ENCODE data around the gene PI3.
A peak's percentile ranks its signal among the peaks of the same experiment; 100 is the strongest.
"Not testable (repeated sequence)": the region's sequence is repeated elsewhere in the genome, so short reads cannot be mapped to it uniquely, and the experiment has no call there.

PI3 gene, protein sequence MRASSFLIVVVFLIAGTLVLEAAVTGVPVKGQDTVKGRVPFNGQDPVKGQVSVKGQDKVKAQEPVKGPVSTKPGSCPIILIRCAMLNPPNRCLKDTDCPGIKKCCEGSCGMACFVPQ

DNA sequence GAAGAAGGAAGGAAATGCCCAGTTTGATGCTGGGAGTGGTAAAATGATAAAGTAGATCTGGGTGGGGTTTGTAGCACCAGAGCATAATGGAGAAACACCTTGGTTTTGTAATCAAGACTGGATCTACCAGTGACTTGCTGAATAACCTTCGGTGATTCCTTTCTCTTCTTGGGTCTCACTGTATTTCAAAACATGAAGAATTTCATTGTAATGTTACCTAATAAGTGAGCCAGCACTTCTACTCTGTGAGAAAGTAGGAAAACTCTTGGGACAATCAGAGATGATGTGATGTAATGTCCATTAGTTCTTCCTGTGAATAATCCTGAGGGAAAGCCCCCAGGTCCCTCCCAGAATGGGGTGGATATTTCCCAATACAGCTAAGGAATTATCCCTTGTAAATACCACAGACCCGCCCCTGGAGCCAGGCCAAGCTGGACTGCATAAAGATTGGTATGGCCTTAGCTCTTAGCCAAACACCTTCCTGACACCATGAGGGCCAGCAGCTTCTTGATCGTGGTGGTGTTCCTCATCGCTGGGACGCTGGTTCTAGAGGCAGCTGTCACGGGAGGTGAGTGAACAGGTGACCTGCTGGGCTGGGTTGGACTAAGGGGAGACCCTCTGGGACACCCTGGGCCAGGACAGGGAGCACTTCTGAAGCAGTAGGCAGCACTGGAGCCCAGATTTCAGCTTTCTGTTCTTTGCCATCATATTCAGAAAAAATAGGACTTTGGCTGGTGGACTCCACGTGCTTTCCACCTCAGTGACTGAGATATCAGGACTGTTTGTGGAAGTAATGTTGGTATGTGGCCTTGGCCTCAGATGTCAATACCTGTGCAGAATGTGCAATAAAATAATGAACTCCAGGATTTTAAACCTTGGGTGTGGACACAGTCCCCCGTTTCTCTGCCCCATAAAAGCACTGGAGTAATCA, at the start of gene PI3:
Gene PI3, plus strand, starts transcription at position 469 of the 931 bp plus-strand sequence. Its CDS starts 21 bp downstream, at position 490.
- no peak for DNase-seq

DNA sequence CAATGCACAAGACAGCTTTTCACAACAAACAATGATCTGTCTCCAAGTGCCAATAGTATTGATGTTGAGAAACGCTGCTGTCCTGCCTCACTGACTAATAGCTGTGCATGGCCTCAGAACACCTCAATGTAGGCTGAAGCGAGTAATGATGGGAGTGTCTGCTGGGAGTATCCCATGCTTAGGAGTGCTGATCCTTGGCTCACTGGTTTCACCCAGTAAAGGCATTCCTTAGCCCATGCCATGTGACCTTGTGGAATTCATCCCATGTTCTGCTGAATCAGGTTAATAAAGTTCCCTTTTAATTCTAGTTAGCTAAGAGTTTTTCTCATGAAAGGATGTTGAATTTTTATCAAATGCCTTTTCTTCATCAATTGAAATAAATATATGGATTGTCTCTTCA, 46.6 kb upstream of the PI3 start:
- no peak for DNase-seq

DNA sequence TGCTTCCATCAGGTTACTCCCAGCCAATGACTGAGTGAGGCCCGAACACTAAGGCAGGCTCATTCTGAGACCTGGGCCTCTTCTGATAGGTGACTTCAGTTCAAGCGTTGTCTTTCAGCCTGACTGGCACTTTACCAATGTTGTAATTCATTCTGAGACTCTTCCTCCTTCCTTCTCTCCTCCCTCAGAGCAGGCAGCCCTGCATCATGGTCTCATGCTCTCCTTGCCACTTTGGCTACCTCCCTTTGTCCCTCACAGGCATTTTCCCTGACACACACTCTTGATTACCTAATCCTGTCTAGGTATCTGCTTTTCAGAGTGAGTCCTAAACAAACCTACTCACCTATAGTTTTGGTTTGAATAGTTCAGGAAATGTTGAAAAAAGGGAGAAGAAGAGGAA, 37.8 kb upstream of the PI3 start:
- DNase-seq = no peak

DNA sequence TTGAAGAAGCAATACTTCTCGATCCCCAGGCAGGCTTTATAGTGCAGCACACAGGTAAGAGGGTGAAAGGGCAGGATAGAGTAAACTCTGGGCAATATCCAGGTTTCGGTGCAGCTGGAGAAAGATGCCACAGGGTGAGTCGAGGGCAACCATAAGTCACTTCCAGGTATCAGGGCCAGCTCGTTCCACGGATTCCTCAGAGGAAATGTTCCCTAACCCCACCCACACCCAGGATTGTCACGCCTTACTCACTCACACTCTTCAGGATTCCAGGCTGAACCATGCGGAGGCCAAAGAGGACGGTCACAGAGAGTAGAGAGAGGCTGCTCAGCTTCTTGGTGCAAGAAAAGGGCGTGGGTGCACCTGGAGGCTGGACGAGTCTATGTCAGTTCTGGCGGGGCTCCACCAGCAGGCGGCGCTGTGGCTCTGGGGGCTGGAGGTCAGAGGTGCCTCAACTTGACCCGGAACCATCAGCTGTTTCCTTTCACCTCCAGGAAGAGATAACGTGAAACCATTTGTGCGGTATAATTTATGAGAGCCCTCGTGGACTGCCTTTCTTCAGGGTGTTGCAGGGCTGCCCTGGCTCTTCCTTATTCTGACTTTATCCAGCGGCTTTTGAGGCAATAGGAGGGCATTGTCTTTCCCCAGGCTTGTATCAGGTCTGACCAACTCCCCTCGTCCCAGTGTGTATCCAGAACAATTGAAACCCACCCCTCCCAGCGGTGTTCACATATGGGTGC, 36.0 kb upstream of the PI3 start:
- DNase-seq = peak; percentile 16

DNA sequence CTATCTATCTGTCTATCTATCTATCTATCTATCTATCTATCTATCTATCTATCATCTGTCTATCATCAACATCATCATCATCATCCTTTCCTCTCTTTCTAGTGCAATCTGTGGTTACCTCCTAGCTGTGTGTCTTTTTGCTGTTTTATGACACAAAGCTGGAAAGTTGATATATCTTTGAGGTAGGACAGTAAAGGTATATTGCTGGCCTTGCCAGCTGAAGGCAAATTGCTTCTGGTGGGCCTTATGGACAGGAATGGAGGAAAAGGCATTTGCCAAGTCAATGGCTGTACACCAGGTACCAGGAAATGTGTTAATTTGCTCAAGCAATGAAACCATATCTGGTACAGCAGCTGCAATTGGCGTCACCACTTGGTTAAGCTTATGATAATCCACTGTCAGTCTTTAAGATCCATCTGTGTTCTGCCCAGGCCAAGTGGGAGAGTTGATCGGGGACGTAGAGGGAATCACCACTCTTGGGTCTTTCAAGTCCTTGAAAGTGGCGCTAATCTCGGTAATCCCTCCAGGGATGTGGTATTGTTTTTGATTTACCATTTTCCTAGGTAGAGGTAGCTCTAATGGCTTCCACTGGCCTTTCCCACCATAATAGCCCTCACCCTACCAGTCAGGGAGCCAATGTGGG, 34.8 kb upstream of the PI3 start:
- DNase-seq = not testable (repeated sequence)

DNA sequence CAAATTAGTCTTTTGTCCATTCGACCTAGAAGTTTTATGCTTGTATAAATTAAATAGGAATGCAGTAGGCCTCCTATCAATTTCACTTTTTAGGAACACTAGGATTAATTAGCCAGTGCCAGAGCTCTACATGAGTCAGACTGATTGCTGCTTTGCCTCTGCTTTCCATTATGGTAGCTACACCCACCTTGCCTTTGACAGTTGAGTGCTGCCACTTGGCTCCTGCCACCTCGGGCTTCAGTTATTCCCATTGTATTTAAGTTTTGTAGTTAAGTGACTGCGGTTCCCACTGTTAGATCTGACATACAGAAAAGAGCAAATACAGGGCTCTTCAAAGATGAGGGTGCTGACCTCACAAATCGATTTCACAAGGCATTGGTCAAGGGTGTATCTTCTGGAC, 33.9 kb upstream of the PI3 start:
- DNase-seq = no peak

DNA sequence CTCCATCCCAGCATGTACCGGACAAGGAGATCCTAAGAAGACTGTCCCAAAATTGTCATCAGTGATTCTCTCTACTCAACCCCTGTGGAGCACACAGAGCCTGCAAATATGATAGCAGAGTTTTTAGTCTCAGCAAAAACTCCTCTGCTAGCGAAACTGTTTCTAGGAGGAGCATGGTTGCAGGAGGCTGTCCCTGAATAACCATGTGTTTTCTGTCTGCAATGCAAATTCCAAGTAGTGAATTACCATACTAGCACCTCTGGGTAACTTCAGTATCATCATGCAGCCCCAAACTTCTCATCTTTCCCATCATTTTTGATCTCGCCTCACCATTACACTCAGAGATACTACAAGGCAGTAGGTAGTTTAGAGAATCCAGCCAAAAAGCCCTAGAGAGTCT, 25.6 kb upstream of the PI3 start:
- no peak for DNase-seq

DNA sequence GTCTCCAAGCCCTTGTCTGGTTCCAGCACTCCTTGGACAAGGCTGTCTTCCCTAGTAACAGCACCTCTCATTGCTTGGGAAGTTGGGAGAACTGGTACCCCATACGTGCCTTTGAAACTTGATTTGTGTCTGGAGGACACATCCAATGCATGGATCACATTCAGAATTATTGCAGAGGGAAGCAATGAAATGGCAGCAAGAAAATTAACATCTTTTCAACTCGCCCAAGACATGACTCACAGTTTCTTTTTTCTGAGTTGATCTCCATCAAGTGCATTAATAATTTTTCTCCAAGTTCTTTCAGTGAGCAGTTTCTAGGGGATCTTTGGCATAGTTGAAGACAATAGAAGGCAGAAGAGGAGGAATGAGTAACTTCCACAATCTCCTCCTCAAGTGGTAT, 22.3 kb upstream of the PI3 start:
- no peak for DNase-seq

DNA sequence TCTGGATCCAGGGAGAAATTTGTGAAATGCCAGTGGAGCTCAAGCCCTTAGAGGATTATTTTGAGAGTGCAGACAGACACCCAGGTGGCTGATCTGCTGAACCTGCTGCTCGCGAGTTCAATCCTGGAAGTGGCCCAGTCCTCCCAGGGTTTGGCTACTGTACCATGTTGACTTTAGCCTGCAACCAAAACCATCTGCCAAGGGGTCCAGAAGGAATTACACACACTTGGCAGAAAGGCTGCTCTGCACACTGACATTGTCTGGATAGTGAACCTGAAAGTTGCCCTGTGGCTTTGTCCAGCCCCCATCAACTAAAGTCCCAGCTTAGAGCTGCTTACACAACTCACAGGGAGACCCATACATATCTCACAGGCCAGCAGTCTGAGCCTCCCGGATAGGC, 21.6 kb upstream of the PI3 start:
- no peak for DNase-seq

DNA sequence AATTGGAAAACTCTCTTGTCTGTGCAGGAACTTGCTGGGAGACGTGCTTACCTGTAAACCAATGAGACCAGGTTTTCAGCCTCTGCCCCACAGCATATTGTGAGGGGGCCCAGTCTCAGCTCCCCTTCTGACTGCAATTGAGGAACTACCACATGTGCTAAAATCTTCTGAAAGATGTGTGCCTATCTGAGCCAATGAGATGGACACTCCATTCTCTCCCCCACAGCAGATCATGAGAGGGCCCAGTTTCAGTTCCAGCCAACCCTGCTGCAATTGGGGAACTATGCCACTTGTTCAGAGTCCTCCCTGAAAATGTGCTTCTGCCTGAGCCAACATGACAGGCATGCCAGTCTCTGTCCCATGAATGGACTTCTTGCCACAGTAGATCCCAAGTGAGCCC, 20.9 kb upstream of the PI3 start:
- no peak for DNase-seq

DNA sequence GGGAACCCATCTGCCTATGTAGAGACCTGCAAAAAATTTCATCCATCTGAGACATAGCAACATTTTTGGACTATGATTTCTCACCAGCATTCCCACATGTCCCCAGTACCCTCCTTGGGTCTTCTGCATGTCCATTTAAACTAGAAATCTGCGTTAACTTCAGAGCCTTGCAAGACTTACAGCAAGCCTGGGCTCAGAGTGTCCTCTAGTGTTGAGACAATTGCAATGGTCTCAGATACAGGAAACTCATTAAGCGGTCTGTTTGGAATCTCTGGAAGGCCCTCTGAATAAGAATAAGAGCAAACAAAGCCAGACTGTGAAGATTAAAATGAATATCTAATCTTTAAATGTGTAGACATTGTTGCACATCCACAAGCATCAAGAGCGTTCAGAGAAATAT, 20.5 kb upstream of the PI3 start:
- DNase-seq = no peak

DNA sequence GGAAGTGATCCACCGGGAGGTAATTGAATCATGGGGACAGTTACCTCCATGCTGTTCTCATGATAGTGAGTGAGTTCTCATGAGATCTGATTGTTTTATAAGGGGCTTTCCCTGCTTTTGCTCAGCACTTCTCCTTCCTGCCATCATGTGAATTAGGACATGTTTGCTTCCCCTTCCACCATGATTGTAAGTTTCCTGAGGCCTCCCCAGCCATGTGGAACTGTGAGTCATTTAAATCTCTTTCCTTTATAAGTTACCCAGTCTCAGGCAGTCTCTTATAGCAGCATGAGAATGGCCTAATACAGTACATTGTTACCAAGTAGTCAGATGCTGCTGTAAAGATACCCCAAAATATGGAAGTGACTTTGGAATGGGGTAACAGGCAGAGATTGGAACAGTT, 19.9 kb upstream of the PI3 start:
- not testable (repeated sequence) for DNase-seq

DNA sequence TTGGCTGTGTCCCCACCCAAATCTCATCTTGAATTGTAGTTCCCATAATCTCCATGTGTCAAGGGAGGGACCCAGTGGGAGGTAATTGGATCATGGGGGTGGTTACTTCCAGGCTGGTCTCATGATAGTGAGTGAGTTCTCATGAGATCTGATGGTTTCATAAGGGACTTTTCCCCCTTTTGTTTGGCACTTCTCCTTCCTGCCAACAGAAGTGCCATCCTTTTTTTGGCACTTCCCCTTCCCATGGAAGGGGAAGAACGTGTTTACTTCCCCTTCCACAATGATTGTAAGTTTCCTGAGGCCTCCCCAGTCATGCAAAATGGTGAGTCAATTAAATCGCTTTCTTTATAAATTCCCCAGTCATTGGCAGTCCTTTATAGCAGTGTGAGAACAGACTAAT, 18.0 kb upstream of the PI3 start:
- DNase-seq = no peak

DNA sequence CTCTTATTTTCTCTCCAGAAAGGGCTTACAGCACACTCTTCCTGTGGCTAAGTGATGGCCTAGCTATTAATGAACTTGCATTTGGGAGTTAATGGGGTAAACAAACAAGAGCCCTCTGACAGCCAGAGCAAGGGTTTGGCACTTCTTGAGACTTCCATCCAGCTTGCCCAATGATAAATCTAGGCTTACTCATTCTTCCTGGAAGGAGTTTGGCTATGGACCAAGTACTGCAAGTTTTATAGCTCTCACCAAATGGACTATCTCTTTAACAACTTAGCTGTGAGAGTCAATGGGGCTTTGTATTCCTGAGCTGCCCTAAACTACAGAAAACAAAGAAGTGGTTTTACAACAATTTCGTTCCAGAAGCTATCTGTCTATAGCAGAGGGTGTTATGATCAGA, 16.7 kb upstream of the PI3 start:
- DNase-seq = no peak

DNA sequence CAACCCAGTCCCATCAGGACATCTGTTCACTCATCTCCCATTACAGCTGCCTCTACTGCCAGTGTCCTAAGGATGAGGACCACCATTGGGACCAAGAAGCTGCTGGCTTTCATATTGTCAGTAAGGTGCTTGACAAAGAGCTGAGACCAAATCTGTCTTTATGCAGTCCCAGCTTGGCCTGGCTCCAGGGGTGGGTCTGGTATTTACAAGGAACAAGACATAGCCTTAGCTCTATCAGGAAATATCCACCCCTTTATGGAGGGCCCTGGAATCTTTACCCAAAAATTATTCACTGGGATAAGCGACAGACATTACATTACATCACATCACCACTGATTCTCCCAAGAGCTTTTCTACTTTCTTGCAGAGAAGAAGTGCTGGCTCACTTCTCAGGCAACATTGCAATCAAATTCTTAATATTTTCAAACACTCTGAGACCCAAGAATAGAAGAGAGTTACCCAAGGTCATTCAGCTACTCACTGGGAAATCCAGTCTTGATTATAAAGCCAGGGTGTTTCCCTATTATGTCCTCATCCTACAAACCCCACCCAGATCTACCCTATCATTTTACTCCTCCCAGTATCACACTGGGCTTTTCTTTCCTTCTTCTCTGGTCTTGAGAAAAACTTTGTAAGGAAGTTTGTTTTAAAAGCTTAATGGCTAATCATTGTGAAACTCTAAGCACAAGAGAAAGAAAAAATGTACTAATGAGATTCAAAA, 11.5 kb upstream of the PI3 start:
- no peak for DNase-seq

DNA sequence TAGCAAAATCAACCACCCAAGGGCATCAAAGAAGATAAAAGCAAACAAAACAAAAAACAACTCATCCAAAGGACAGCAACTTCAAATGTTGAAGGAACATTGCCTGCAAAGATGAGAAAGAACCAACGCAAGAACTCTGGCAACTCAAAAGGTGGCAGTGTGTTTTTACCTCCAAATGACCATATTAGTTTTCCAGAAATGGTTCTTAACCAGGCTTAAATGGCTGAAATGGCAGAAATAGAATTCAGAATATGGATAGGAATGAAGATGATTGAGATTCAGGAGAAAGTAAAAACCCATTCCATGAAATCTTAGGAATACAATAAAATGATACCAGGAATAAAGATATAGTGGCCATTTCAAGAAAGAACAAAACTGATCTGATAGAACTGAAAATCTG, 9.8 kb upstream of the PI3 start:
- DNase-seq = no peak

DNA sequence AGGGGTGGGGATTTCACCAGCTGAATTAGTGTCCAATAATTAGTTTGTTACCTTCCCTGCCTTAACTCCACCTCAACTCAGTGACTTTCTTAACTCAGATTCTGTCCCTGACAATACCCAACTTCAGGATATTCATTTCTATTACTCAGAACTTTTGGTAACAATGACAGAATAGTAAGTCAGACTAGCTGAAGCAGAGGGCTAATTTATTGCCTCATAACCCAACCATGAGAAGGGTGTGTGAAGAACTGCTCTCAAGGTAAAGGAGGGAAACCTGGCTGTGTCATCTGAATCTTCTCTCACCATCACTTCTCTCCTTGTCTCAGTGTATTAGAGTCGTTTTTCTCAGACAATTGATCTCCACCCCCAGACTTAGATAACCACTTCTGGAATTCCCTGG, 1.2 kb upstream of the PI3 start:
- DNase-seq = no peak

DNA sequence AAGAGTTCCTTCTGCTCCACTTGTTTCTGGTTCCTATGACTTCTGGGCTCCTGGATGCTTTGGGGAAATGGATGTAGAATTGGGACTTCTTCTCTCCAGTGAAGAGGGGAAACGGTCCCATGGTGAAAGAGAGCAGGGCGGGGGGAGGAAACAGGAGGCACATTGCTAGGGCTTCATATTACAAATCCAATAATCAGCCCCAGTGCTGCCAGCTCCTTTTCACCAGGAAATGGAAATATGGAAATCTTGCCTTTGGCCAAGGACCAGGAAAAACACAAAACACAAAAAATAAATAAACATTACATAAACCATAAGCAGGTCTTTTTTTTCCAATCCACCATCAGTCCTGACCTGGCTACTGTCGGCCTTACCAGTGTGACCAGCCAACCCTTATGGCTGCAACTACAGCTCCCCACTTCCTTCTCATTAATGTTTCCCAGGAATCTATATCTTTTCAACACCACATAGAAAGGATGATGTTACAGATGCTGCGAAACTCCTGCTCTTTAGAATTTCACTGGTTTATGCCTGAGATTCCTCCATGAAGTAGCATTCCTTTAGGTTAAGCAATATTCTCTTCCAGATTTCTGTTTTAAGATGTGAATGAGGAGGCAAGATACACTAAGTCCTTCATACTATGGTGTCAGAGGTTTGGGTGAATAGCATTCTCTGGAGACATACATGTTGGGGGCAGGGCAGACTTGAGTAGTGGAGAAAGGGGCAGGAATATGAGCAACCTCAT, 2.0 kb downstream of the PI3 start:
- no peak for DNase-seq

DNA sequence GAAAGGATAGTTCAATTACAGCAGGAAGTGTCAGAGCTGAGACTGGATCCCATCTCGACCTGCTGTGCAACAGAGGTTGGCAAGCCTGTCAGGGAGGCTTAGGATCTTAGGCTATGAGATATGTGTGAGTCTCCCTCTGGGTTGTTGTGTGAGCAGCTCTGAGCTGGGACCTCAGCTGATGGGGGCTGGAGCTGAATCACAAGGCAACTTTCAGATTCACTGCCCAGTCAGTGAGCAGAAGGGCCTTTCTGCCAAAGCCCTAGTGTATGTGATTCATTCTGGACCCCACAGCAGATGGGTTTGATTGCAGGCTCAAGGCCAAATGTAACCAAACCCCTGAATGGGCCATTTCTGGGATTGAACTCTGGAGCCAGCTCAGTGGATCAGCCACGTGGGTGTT, 4.5 kb downstream of the PI3 start:
- no peak for DNase-seq

DNA sequence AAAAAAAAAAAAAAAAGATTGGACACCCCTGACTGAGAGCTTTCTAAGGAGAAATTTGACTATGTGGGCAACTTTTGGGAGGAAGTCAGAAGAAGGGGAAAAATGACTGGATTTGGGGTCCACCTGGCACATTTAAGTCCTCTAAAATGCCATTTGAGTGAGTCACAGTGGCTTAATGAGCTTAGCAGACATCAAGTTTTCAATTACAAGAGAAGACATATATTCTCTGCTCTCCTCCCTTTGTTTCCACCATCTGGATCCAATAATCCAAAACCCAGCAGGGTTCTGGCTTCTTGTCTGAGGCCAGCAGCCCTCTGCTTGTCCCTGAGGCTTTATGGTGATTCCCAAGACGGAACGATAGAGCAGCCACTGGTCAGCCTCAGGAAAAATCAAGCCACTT, 6.9 kb downstream of the PI3 start:
- DNase-seq = no peak

DNA sequence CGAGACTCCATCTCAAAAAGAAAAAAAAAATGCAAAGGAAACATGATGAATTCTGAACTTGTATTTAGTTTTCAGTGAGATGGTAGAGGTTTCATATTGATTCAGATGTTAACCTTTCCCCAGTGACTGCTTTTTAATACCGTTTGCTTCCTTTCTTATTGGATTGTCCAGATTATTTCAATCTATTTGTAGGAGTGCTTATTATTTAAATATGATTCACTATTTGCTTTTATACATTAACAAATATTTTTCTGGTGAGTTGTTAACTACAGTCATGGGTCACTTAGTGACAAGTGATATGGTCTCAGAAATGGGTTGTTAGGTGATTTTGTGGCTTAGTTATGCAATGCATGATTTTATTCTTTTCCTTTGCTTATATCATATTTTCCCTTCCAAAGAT, 8.4 kb downstream of the PI3 start:
- no peak for DNase-seq

DNA sequence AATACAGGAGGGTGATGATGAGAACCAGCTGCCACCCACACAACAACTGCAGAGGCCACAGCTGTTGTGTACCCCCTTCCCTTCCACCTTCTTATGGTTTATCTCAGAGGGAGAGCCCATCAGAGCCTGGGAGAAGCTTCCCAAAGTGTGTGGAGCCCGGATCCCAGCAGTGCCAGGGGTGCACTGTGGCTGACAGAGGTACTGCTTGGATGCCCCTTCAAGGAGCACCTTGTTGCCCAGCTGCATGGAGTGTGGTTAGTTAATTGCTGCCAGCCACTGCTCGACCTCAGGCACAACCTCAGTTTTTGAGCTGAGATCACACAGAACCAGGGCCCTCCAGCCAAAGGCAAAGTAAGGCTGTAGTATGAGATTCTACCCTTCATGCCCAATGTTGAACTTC, 13.0 kb downstream of the PI3 start:
- DNase-seq = no peak
